Panc1 (cell line): ENCODE data around the gene KDM5A. TPM values are rescaled to one million over a fixed set of nuclear protein-coding genes. Genes with fewer than 3 reads are reported as not detected.
A peak's percentile ranks its signal among the peaks of the same experiment; 100 is the strongest.

Experiments used
- ATAC-seq: fragments of 200-7000 bp; cut with Tn5 transposase; 2 replicates; pipeline ENCODE4 v1.9.1; 2020; ENCODE audit warnings: mild to moderate bottlenecking, moderate library complexity
- BruUV-seq: library from RNA; stranded (reverse); fragments of 400-500 nt; replicated peaks from 2 replicates; lab custom pipeline; 2021; lab: Mats Ljungman, UMichigan
- CTCF ChIA-PET: fragments of 300-600 bp; sonication (Branson Sonifier 250); formaldehyde crosslinking; loops from one replicate; lab custom pipeline; 2022; ENCODE audit warnings: antibody characterized with exemption; lab: Charles Lee
- POLR2A ChIA-PET: fragments of 300-600 bp; sonication (Branson Sonifier 250); formaldehyde crosslinking; loops from one replicate; lab custom pipeline; 2022; ENCODE audit warnings: antibody characterized with exemption; lab: Charles Lee
- DNase-seq: peaks from one replicate; pipeline ENCODE4 v3.0.0-alpha.2; 2010; ENCODE audit warnings: low read depth, low spot score
- H3K27ac ChIP-seq: 2 replicates; pipeline ENCODE4 v1.5.1; 2011; ENCODE audit warnings: mild to moderate bottlenecking, low read length, inconsistent platforms
- H3K27me3 ChIP-seq: fragments of 200-500 bp; sonication (Bioruptor generic); 2 replicates; pipeline ENCODE4 v1.6.0; 2014; ENCODE audit warnings: low read length, inconsistent platforms; ENCODE audit not compliant: control insufficient read depth, insufficient read depth
- H3K36me3 ChIP-seq: fragments of 200-500 bp; sonication (Bioruptor generic); 2 replicates; pipeline ENCODE4 v1.5.1; 2014; ENCODE audit warnings: inconsistent platforms, mild to moderate bottlenecking, low read length, moderate library complexity; ENCODE audit not compliant: control insufficient read depth, insufficient read depth
- H3K4me1 ChIP-seq: 2 replicates; pipeline ENCODE4 v1.5.1; 2011; ENCODE audit warnings: inconsistent platforms, mild to moderate bottlenecking, low read length, moderate library complexity; ENCODE audit not compliant: control insufficient read depth, insufficient read depth
- H3K4me3 ChIP-seq, 2 experiments: 2 replicates each; pipeline ENCODE4 v1.5.1; 2011 to 2012; ENCODE audit warnings: low read depth in 2 of 2, low read length in 2 of 2, mild to moderate bottlenecking in 2 of 2, inconsistent platforms in 1 of 2, moderate library complexity in 1 of 2
- H3K9me3 ChIP-seq: fragments of 200-500 bp; sonication (Bioruptor generic); 2 replicates; pipeline ENCODE4 v1.5.1; 2014; ENCODE audit warnings: low read depth, mild to moderate bottlenecking, inconsistent platforms, low read length, moderate library complexity; ENCODE audit not compliant: control insufficient read depth, insufficient read depth
- POLR2AphosphoS5 ChIP-seq: IDR thresholded peaks from 2 replicates; pipeline ENCODE4 v1.6.1; 2012; ENCODE audit warnings: mild to moderate bottlenecking, low read depth, low read length, moderate library complexity
- SIN3A ChIP-seq: IDR thresholded peaks from 2 replicates; pipeline ENCODE4 v1.6.1; 2012; ENCODE audit warnings: low read depth, mild to moderate bottlenecking, low read length, moderate library complexity, borderline replicate concordance; ENCODE audit not compliant: insufficient read depth
- TCF7L2 ChIP-seq: IDR thresholded peaks from 2 replicates; pipeline ENCODE4 v1.6.1; 2011; ENCODE audit warnings: mild to moderate bottlenecking, low read depth, low read length, inconsistent platforms
- in situ Hi-C: cut with HindIII; loops from 2 replicates; pipeline ENCODE4 v1.10.0; 2016; ENCODE audit warnings: low sequenced_read_pairs, low pct_unique_long_range_greater_than_20kb
- intact Hi-C: fragments of 100-400 bp; cut with micrococcal nuclease; formaldehyde crosslinking; loops from one replicate; pipeline ENCODE4 v1.10.0; 2022; ENCODE audit not compliant: unreplicated experiment
- total RNA-seq: library from RNA; stranded (reverse); gene quantifications from one replicate; pipeline ENCODE4 v1.2.1, GENCODE V29; 2021; ENCODE audit not compliant: unreplicated experiment
- TF ChIP-seq, protein P1 (sequence below), 2 experiments: IDR thresholded peaks; 2 replicates each; pipeline ENCODE4 v1.6.1; 2011 to 2012; ENCODE audit warnings: low read depth in 2 of 2, control low read depth in 1 of 2, low read length in 1 of 2, mild to moderate bottlenecking in 1 of 2, moderate library complexity in 1 of 2; ENCODE audit not compliant: insufficient read depth in 1 of 2
- TF ChIP-seq, protein P2 (sequence below): fragments of 450-650 bp; IDR thresholded peaks from 2 replicates; pipeline ENCODE4 v1.5.1; 2017; ENCODE audit warnings: mild to moderate bottlenecking

KDM5A gene
- total RNA-seq, 1 experiment from 2014 or later = 49.0 TPM

- CTCF ChIA-PET = no interaction called here
- Histone ChIP-seq H3K9me3 (no peaks in the 10 kb centered on the region), H3K27me3 (no peaks in the 10 kb centered on the region), H3K27ac (no peak overlapping the region), H3K4me1 (no peaks in the 10 kb centered on the region), H3K4me3 (no peak overlapping the region), H3K36me3 (no peaks in the 10 kb centered on the region; the same call in none of the 2 replicates)
- POLR2A ChIA-PET = no interaction called here
- no peak for DNase-seq
- BruUV-seq = TSS peak; percentile 24
- no peak for TF ChIP-seq SIN3A
- TF ChIP-seq TCF7L2 = no peak
- TF ChIP-seq, protein P1, sequence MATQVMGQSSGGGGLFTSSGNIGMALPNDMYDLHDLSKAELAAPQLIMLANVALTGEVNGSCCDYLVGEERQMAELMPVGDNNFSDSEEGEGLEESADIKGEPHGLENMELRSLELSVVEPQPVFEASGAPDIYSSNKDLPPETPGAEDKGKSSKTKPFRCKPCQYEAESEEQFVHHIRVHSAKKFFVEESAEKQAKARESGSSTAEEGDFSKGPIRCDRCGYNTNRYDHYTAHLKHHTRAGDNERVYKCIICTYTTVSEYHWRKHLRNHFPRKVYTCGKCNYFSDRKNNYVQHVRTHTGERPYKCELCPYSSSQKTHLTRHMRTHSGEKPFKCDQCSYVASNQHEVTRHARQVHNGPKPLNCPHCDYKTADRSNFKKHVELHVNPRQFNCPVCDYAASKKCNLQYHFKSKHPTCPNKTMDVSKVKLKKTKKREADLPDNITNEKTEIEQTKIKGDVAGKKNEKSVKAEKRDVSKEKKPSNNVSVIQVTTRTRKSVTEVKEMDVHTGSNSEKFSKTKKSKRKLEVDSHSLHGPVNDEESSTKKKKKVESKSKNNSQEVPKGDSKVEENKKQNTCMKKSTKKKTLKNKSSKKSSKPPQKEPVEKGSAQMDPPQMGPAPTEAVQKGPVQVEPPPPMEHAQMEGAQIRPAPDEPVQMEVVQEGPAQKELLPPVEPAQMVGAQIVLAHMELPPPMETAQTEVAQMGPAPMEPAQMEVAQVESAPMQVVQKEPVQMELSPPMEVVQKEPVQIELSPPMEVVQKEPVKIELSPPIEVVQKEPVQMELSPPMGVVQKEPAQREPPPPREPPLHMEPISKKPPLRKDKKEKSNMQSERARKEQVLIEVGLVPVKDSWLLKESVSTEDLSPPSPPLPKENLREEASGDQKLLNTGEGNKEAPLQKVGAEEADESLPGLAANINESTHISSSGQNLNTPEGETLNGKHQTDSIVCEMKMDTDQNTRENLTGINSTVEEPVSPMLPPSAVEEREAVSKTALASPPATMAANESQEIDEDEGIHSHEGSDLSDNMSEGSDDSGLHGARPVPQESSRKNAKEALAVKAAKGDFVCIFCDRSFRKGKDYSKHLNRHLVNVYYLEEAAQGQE (IDR thresholded peaks at IDR 0.05; ENCODE audit: insufficient read depth in 1 of 2, low read depth in 2 of 2, low read length in 1 of 2) = no peak
- TF ChIP-seq POLR2AphosphoS5 = no peak
- TF ChIP-seq, protein P2, sequence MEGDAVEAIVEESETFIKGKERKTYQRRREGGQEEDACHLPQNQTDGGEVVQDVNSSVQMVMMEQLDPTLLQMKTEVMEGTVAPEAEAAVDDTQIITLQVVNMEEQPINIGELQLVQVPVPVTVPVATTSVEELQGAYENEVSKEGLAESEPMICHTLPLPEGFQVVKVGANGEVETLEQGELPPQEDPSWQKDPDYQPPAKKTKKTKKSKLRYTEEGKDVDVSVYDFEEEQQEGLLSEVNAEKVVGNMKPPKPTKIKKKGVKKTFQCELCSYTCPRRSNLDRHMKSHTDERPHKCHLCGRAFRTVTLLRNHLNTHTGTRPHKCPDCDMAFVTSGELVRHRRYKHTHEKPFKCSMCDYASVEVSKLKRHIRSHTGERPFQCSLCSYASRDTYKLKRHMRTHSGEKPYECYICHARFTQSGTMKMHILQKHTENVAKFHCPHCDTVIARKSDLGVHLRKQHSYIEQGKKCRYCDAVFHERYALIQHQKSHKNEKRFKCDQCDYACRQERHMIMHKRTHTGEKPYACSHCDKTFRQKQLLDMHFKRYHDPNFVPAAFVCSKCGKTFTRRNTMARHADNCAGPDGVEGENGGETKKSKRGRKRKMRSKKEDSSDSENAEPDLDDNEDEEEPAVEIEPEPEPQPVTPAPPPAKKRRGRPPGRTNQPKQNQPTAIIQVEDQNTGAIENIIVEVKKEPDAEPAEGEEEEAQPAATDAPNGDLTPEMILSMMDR = no peak
- intact Hi-C loops (no loop called here), in situ Hi-C loops (no loop called here)
- no peak for ATAC-seq
These were observed 97.9 kb downstream of the KDM5A start for GRCh38 chr12:291153-291723.

- Histone ChIP-seq H3K36me3 (no peaks in the 10 kb centered on the region; the same call in none of the 2 replicates), H3K4me3 (no peak overlapping the region), H3K27me3 (no peaks in the 10 kb centered on the region), H3K27ac (no peak overlapping the region), H3K4me1 (no peaks in the 10 kb centered on the region), H3K9me3 (no peaks in the 10 kb centered on the region)
- DNase-seq (no peak), ATAC-seq (no peak)
- in situ Hi-C loops = no loop called here
- ChIA-PET CTCF (no interaction called here), POLR2A (no interaction called here)
- TF ChIP-seq, protein P2 = no peak
- TF ChIP-seq, protein P1 (IDR thresholded peaks at IDR 0.05; ENCODE audit: insufficient read depth in 1 of 2, low read depth in 2 of 2, low read length in 1 of 2) = no peak
- TF ChIP-seq TCF7L2 (no peak), POLR2AphosphoS5 (no peak), SIN3A (no peak)
- no TSS peak for BruUV-seq
- intact Hi-C loops = no loop called here
These were observed 100.4 kb downstream of the KDM5A start for GRCh38 chr12:288687-289086.
